Fibroblast of lung (primary cell): ENCODE data around the gene KLHDC7B. TPM values are rescaled to one million over a fixed set of nuclear protein-coding genes. Genes with fewer than 3 reads are reported as not detected.

Experiments
- DNase-seq, 2 donors: peaks; one replicate each; pipeline versions ENCODE4 v3.0.0 to v3.0.0-alpha.2; 2010; ENCODE audit warnings: low read depth in 2 of 2
- H2AFZ ChIP-seq: 2 replicates; pipeline ENCODE4 v1.5.1; 2012; ENCODE audit warnings: low read length, control low read depth, inconsistent platforms
- H3K27ac ChIP-seq: 2 replicates; pipeline ENCODE4 v1.5.1; 2011; ENCODE audit warnings: low read length, control low read depth; ENCODE audit not compliant: insufficient read depth
- H3K27me3 ChIP-seq: 2 replicates; pipeline ENCODE4 v1.5.1; 2011; ENCODE audit warnings: mild to moderate bottlenecking, low read length; ENCODE audit not compliant: control insufficient read depth, insufficient read depth
- H3K36me3 ChIP-seq: 2 replicates; pipeline ENCODE4 v1.5.1; 2011; ENCODE audit warnings: low read length; ENCODE audit not compliant: control insufficient read depth, insufficient read depth
- H3K4me1 ChIP-seq: 2 replicates; pipeline ENCODE4 v1.5.1; 2011; ENCODE audit warnings: low read length; ENCODE audit not compliant: control insufficient read depth, insufficient read depth; ENCODE audit errors: extremely low read depth
- H3K4me2 ChIP-seq: 2 replicates; pipeline ENCODE4 v1.5.1; 2011; ENCODE audit warnings: low read length, control low read depth; ENCODE audit not compliant: insufficient read depth; ENCODE audit errors: extremely low read depth
- H3K4me3 ChIP-seq, 4 experiments: fragments of 200-600 bp in 1 of 4; sonication (generic) in 1 of 4; replicated peaks in 1 of 4; 2 replicates each; pipeline ENCODE4 v1.5.1; 2011 to 2016; ENCODE audit warnings: low read length in 4 of 4, low read depth in 3 of 4, mild to moderate bottlenecking in 3 of 4, control low read depth in 2 of 4, inconsistent platforms in 1 of 4, mixed read lengths in 1 of 4; ENCODE audit not compliant: insufficient read depth in 1 of 4; ENCODE audit errors: control extremely low read depth in 1 of 4
- H3K79me2 ChIP-seq: 2 replicates; pipeline ENCODE4 v1.5.1; 2012; ENCODE audit warnings: mild to moderate bottlenecking, low read length, inconsistent platforms; ENCODE audit not compliant: control insufficient read depth, insufficient read depth
- H3K9ac ChIP-seq: 2 replicates; pipeline ENCODE4 v1.5.1; 2011; ENCODE audit warnings: mild to moderate bottlenecking, low read length, control low read depth; ENCODE audit not compliant: insufficient read depth
- H3K9me3 ChIP-seq: 2 replicates; pipeline ENCODE4 v1.5.1; 2012; ENCODE audit warnings: low read depth, low read length; ENCODE audit not compliant: control insufficient read depth, insufficient read depth
- H4K20me1 ChIP-seq: 2 replicates; pipeline ENCODE4 v1.5.1; 2011; ENCODE audit warnings: low read length; ENCODE audit not compliant: control insufficient read depth, insufficient read depth; ENCODE audit errors: extremely low read depth
- CTCF ChIP-seq, 2 donors: IDR thresholded peaks in 1 of 2; conservative IDR thresholded peaks in 1 of 2; 1 replicate in 1 of 2; 2 replicates in 1 of 2; pipeline ENCODE4 v1.5.1; 2011 to 2012; ENCODE audit warnings: low read length in 2 of 2, control low read depth in 1 of 2, inconsistent platforms in 1 of 2, low read depth in 1 of 2, mild to moderate bottlenecking in 1 of 2
- EZH2 ChIP-seq: IDR thresholded peaks from 2 replicates; pipeline ENCODE4 v1.5.1; 2012; ENCODE audit warnings: low read length, control low read depth, mild to moderate bottlenecking; ENCODE audit errors: missing control alignments
- polyA plus RNA-seq, 2 donors: library from polyadenylated mRNA; depleted of rRNA in 1 of 2; stranded (reverse) in 1 of 2; unstranded in 1 of 2; fragments of >200 nt; gene quantifications; 2 replicates each; pipeline ENCODE4 v1.2.1, GENCODE V29; 2011 to 2012; ENCODE audit warnings: missing spikeins in 1 of 2
- total RNA-seq: library from RNA; depleted of rRNA; stranded (reverse); fragments of >200 nt; gene quantifications from 2 replicates; pipeline ENCODE4 v1.2.1, GENCODE V29; 2014

Gene KLHDC7B
- total and polyA plus RNA-seq, 2 donors (not counting 1 experiment from before 2014, with no cell fraction given): 0.17 TPM; not detected in 1

DNA sequence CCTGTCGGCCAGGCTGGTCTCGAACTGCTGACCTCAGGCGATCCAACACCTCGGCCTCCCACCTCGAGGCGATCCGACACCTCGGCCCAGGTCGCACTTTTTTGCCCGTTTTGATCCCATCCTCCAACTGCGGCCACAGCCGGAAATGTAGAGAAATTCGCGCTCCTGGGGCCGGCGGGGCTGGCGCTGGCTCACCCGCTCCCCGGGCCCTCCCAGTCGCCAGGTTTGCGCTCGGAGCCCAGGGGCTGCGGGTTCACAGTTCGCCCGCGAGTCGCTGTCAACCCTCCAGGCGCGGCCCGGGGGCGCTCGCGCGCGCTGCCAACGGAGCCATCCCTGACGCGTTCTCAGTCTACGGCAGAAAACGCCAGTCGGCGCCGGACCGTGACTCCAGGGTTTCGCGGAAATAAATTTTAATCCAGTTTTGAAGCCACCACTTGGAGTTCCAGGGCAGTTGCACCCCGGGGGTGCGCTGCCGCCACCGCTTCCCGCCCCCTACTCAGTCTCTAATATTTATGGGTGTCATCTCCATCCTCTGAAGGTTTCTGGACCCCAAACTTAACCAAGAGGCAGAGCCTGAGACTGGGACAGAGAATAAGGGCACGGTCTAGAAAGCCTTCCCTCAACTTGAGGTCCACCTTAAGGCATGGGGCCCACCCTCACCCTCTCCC is 1.5 kb upstream of the KLHDC7B start:
- DNase-seq: peak; percentile 55 to 64
- Histone ChIP-seq H3K9me3 (no peaks in the 10 kb centered on the region), H3K4me1 (peaks cover 5% of the 10 kb centered on the region), H3K79me2 (no peaks in the 10 kb centered on the region), H3K4me3 (peak overlapping the region in 2 of 4 experiments; percentile 1 to 31), H2AFZ (peak overlapping the region; percentile 19), H4K20me1 (no peaks in the 10 kb centered on the region), H3K9ac (no peak overlapping the region), H3K4me2 (peak overlapping the region; percentile 40), H3K27me3 (peaks cover 24% of the 10 kb centered on the region), H3K36me3 (no peaks in the 10 kb centered on the region), H3K27ac (no peak overlapping the region)
- TF ChIP-seq CTCF (conservative IDR thresholded peaks at IDR 0.05 in 1 of 2, IDR thresholded peaks at IDR 0.05 in 1 of 2; ENCODE audit: low read depth in 1 of 2, low read length in 2 of 2) (peak; percentile 47 to 63), EZH2 (no peak)

- H4K20me1 ChIP-seq: no peaks in the 10 kb centered on the region
- no peak overlapping the region for H3K4me3 ChIP-seq
- TF ChIP-seq EZH2: no peak
- no peak for TF ChIP-seq CTCF (conservative IDR thresholded peaks at IDR 0.05 in 1 of 2, IDR thresholded peaks at IDR 0.05 in 1 of 2; ENCODE audit: low read depth in 1 of 2, low read length in 2 of 2)
- no peak overlapping the region for H3K9ac ChIP-seq
- H3K27me3 ChIP-seq: peaks cover 25% of the 10 kb centered on the region
- no peak overlapping the region for H2AFZ ChIP-seq
- H3K9me3 ChIP-seq: no peaks in the 10 kb centered on the region
- H3K4me2 ChIP-seq: no peak overlapping the region
- peaks cover 3% of the 10 kb centered on the region for H3K4me1 ChIP-seq
- no peaks in the 10 kb centered on the region for H3K36me3 ChIP-seq
- H3K79me2 ChIP-seq: no peaks in the 10 kb centered on the region
- DNase-seq: no peak
- H3K27ac ChIP-seq: no peak overlapping the region
Measured at GRCh38 chr22:50544746-50545253, 899 bp upstream of the KLHDC7B start.

DNA sequence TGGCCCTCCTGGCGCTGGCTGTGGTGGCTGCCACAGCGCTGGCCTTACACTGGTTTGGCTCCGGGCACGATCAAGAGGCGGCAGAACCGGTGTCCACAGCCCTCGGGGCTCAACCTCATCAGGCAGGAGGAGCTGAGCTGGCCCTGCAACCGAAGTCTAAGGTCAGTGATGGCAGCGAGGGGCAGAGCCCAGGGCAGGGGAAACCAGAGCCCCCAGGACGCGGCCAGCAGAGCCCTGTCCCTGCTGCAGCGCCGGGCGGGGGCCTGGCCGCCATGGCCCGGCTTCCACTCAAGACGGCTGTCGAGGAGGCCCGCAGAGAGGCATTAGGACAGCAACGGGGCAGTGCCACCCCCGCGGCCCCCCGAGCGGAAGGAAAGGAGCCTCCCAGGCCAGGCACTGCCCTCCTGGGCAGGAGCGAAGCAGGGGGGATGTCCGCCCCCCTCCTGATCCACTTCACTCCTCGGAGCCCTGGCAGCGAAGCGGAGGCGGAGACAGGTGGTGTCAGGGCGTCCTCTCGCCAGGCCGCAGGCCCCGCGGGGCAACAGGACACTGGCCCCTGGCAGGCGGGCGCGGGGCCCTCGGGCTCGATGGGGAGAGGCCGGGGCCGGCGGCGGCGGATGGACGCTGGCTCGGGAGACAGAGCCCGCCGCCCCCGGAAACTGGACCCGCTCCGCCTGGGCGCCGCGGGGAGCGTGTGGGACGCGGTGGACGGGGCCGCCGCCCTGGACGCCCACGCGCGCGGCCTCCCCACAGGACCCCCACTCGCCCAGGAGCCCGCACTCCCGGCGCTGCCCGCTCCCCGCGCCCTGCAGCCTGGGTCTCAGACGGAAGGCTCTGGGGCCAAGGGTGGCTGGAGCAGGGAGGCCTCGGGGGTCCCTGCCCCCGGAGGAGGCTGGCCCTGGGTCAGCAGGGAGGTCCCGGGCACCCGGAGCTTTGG is 895 bp downstream of the KLHDC7B start:
- DNase-seq: no peak
- Histone ChIP-seq H3K79me2 (no peaks in the 10 kb centered on the region), H3K4me2 (no peak overlapping the region), H3K9me3 (no peaks in the 10 kb centered on the region), H3K27me3 (peaks cover 27% of the 10 kb centered on the region), H3K4me3 (no peak overlapping the region), H4K20me1 (no peaks in the 10 kb centered on the region), H3K27ac (no peak overlapping the region), H3K4me1 (peaks cover 2% of the 10 kb centered on the region), H2AFZ (no peak overlapping the region), H3K36me3 (no peaks in the 10 kb centered on the region), H3K9ac (no peak overlapping the region)
- peak; percentile 63 for TF ChIP-seq EZH2
- no peak for TF ChIP-seq CTCF (conservative IDR thresholded peaks at IDR 0.05 in 1 of 2, IDR thresholded peaks at IDR 0.05 in 1 of 2; ENCODE audit: low read depth in 1 of 2, low read length in 2 of 2)
